Right forelimb (tissue), 1 donor: ENCODE results near the gene SLC9A3.
A peak's percentile ranks its signal among the peaks of the same experiment; 100 is the strongest.

ENCODE experiments used
- DNase-seq: peaks from one replicate; pipeline ENCODE4 v3.0.0-alpha.2; 2018

SLC9A3 gene

DNA sequence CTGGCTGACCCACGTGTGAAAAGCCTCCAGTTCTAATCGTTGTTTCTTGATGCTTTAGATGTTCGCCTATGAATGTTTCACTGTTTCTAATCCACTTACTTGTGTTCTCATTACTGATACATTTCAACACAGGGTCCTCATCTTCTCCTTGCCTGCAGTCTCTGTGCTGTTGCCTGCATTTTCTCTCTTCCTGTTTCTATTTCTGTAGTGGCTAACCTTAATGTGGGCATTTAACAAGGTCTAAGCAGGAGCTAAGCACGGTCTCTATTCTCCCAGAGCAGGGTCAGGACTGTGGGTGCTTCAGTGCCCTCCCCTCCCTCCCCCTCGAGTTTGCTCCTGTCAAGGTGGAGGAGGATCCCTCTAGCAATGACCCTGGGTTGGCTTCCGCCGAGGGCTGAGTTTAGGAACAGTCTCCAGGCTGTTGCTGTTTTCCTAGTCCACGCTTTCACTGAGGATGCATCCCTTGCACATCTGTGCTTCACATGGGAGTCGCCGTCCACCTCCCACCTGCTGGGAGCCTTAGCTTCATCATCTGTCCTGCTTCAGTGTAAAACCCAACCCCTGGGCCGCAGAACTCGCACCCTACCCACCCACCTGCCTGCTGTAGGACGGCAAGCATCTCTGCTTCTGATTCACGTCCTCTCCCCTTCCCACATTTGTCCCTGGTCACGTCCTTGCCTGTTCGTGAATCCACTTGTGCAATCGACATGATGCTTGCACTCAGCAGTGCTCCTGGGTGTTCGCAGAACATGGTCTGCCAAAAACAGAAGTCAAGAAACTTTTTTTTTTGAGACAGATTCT lies 83.6 kb downstream of the SLC9A3 start:
- DNase-seq: peak; percentile 30

DNA sequence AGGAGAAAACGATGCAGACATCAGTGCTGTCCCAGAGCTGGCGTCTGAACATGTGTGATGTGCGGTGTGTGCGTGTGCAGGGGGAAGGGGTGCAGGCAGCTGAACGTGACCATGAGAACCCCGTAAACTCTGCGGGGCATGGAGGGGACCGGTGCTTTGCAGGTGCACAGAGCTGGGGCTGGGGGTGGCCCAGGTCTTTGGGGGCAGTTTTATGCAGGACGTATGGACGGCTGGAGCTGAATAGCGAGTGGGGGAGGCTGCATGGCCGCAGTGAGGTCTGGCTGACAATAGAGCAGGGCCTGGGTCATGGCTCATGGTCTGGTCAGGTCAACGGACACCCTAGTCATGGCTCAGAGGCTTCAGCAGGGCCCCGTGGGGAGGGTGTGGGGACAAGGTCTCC lies 84.6 kb downstream of the SLC9A3 start:
- DNase-seq: peak; percentile 23

DNA sequence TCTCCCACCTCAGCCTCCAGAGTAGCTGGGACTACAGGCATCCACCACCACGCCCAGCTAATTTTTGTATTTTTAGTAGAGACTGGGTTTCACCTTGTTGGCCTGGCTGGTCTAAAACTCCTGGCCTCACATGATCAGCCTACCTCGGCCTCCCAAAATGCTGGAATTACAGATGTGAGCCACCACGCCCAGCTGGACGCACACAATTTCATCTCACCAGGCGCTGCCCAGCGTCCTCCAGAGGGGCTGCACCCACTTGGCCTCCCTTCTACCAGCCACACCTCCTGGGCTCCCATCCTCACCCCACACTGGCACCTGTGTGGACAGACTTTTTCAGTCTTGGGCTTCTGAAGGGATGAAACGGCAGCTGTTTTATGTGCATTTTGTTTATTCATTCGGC lies 85.1 kb downstream of the SLC9A3 start:
- DNase-seq: peak; percentile 17

DNA sequence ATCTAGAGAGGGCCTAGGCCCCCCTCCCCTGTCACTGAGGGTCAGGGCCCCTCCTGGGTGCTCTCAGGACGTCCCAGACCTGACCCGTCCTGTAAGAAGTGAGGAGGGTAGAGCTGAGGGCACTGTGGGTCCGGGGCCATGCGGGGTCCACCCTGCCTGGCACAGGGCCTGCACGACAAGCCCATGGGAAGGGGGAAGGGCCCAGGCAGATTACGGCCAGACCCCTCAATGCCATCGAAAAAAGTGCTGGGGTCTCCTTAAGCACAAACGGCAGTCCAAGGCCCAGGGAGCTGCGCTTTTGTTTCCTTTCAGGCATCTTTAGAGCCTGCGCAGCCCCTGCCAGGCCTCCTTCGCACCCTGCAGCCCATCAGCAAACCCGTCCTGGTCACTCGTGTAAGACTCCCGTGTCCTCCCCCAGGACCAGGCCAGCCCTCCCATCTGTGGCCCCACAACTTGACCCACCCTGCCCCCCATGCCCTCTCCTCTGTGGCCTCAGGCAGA lies 85.7 kb downstream of the SLC9A3 start:
- DNase-seq: peak; percentile 36

DNA sequence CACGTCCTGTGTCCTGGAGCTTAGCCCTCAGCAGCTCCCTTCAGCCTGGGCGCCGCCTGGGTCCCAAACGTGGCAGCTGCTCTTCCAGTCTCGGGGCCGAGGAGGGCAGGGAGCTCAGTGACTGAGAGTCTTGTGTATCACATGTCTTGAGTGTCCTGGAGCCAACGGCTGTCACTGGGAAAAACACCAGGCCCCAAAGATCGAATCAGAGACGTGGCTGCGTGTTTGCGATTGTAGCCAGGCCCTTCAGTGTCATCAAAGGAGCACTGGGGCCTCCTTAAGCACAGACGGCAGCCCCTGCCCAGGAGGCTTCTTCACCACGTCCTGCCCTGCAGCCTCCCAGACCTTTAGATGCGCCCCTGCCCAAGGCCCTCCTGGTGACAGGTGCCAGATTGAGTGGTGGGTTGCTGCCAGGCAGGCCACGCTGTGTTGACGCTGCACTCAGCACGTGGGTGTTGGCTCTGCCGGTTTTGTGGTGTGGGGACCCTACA lies 86.9 kb downstream of the SLC9A3 start:
- DNase-seq: peak; percentile 35

DNA sequence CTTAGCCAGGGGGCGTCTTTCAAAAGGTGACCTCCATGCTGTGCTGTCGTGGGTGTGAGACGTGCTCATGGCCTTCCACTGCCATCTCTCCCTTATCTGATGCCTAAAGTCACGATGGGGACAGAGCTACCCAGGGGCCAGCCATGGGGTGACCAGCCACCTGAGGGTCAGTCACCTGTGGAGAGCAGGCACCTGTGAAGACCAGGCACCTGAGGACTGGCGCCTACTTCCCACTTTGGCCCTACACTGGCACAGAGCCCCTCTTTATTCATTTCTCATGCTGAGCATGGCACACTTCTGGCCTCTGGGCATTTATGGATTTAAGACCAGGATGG lies 87.6 kb downstream of the SLC9A3 start:
- DNase-seq: no peak

DNA sequence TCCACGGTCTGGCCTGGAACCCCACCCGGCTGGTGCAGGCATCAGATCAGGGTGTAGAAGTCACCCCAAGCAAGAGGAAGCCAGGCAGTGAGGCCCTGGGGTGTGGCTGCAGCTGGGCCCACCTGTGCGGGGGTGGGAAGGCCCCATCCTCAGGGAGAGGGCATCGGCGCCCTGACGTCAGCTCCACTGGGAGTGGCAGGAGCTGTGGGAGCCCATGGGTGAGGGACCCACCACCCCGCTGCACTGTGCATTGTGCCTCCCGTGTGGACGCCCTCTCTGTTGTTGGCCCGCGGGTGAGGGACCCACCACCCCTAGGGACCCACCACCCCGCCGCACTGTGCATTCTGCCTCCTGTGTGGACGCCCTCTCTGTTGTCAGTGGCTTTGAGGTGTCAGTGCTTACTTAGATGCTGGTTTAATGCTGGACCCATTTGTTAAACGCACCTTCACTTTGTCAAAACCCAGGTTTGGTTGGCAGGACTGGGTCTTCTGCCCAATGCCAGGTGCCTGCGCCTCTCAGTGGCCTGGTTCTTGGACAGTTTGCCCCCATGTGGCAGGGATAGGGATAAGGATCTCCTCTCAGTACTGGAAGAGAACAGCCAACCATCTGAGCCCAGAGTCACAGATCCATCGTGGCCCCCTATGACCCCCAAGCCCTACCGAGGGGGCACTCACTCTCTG lies 88.1 kb downstream of the SLC9A3 start:
- DNase-seq: peak; percentile 37

DNA sequence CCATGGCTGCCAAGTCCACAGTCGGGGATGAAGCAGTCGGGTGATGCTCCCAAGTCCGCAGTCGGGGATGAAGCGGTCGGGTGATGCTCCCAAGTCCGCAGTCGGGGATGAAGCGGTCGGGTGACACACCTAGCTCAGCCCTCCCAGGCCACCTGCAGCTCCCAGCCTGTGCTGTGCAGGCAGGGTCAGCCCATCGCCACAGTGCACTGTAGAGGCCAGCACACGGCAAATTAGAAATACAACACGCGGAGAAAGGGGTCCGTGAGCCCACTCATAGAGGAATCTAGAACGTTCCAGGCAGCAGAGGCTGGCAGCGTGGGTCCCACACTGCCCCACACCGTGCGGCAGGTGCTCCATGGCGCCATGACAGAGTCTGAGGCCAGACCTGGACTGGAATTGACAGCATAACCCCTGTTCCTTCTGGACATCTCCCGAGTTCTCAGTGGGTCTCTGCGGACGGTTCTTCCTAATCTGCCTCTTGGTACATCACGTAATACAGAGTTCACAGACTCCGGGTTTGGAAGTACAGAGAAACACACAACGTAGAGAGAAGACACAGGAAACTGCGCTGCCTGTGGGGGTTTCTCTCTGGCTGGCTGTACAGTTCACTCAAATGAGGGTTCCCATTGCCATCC lies 89.0 kb downstream of the SLC9A3 start:
- DNase-seq: no peak

DNA sequence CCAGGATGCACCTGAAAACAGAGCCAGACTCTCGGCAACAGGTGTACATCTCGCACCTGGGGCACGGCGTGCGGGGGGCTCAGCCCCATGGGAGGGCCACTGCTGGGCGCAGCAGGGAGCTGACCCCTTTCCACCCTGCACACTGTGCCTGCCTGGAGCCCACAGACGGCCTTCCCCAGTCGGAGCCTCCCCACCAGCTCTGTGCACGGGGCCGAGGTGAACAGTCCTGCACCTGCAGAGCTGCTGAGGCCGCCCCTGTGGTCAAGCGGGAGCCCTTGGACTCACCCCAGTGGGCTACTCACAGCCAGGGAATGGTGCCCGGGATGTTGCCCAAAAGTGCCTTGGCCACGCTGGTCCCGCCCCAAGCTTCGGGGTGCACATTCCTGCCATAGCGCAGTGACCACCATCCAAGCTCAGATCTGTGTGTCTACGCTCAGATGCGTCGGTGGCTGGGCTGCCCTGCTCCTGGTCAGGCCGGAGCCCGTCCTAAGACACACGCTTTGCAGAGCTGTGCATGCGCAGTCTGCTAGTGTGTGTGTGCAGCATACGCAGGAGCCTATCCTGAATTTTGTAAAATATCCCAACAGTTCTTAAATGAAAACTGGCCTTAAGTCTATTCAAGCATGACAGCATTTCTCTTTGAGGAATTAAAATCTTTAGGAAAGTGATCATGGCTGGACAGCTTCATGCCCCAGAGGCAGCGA lies 89.7 kb downstream of the SLC9A3 start:
- DNase-seq: no peak

DNA sequence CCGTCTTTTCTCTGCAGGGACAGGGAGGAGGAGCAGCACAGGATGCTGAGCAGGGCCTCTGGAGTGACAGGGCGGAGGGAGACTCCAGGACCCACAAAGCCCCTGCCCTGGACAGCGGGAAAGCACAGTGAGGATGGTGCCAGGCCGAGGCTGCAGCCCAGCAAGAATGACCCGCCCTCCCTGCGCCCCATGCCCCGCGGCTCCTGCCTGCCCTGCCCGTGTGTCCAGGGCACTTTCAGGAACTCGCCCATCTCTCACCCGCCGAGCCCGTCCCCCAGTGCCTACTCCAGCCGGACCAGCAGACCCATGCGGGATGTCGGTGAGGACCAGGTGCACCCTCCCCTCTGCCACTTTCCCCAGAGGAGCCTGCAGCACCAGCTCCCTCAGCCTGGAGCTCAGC lies 90.4 kb downstream of the SLC9A3 start:
- DNase-seq: no peak

DNA sequence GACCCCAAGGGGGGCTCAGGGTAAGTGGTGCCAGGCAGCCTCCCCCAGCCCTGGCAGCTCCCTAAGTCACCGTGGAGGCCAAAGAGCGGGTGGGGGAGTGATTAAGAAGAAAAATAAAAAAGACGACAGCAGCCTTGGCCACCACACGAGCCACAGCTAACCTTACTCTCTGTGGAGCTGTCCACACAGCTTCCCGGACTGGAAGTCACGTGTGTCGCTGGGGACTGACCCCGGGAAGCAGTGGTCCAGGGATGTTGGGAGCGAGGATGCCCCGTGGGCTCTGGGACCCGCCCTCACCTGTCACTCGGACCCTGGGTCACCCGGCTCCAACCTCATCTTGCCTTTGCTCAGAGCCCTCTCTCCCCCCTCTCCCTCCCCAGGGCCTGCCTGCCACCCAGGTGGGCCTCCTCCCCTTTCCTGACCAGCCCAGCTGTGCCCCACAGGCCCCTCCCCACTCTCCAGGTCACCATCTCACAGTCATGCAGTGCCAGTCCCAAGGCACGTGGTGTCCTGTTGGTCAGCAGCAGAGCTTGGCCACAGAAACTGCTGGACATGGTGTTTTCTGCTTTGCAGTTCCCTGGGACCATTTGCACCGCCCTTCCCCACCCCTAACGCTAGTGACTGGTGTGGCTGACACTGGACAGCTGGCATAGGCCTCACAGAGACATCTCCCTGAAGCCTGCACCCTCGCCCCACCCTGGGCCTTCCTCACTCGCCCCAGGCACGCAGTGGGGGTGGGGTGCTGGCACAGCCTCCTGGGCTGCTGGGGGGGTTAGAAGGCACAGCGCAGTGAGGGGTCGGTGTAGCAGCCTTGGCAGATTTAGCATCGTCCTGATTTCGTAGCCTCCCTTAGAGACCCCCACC lies 91.1 kb downstream of the SLC9A3 start:
- no peak for DNase-seq

DNA sequence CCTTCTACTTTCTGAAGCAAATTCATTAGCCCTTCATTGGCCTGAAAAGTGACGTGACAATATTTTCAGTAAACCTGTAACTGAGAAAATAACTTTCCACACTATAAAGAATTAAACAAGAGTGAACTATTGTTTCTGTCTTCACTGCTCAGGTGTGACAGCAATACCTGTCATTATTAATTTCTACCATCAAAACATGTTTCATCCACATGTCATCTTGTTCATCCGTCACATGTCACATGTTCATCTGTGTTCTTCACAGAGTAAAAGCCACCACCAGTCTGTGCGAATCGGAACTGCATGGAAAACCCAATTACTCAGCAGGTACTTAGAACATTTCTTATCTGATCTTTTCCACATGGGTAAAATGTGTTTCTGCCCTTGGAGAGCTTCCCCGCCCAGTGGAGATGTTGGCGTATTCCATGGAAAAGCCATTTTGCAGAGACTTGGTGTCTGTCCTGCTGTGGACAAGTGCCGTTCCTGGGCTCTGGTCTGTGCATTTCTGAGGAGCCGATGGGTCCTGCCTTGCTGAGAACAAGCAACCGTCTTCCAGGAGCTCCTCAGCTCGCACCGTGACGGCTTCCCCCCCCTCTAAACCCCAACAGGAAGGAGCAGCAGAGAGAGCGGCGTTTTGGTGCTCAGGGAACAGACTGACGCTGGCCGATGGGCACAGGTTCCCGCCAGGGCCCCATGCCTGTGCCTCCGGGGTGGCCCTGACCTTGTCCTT lies 91.9 kb downstream of the SLC9A3 start:
- no peak for DNase-seq

DNA sequence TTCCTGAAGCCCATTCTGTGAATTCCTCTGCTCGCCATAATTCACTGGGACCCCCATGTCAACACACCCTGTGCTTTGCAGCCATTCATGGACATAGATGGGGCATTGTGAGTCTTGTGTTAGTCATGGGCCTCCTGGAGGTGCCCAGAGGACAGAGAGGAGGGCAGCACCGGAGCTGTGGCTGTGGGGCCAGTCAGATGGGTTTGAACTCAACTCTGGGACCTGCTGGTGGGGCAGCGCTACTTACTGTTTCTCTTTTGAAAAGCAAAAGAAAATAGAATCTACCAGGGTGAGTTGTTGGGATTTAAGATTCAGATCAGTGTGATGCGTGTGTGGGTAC lies 92.6 kb downstream of the SLC9A3 start:
- DNase-seq: no peak

DNA sequence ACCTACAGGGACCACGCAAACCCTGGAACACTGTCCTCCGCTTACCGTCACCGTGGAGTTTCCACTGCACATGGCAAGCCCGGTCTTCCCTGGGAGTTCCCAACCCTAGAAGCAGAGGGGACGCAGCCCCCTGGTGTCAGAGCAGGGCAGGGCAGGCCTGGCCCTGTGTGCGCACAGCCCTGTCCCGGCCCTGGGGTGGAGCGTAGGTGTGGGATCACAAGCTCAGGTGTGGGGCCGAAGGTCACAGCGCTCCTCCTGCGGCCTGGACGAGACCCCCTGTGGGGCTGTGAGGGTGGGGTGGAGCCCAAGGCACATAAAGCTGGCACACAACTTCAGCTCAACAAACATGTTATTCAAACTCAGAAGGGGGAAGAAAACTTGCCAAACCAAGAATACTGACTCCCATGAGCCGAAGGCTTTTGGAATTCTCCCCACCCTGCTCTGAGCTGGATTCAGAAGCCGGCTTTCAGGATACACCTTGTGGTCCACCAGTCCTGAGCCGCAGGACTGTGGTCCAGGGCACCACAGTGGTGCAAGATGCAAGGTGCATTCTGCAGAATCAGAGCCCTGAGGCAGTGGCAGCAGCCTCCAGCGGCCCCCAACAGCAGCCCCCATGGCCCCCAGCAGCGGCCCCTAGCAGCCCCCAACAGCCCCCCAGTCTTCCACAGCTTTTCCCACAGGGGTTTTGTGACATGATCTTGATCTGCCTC lies 93.1 kb downstream of the SLC9A3 start:
- DNase-seq: peak; percentile 73

DNA sequence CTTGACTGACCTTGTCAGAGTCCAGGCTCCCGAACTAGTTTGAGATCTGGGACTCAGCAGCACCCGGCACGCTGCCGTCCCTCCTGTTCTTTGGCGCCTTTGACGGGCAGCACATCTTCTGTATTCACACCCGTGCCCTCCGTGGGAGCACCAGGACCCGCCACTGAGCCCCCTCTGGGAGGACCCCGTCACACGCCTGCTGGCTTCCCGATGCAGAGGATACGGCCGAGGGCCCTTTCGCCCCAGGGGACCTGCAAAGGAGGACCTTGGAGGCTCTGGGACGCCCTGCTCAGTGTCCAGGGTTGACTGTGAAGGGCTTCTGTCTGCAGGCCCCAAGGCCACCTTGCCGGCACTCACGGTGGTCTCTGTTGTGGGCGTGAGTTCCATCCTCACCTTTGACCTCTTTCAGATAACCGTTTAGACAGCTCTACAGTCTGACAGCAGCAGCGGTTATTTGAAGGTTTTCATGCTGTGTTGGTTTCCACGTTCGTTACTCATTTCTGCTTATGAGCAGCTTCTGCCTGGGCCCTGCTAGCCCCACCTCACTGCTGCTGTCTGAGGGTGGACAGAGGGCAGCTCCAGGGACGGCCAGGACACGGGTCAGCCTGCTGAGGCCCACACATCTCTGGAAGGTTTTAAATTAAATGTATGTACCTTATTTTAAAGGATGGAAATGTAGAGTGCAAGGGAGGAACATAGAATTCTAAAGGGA lies 93.9 kb downstream of the SLC9A3 start:
- no peak for DNase-seq

DNA sequence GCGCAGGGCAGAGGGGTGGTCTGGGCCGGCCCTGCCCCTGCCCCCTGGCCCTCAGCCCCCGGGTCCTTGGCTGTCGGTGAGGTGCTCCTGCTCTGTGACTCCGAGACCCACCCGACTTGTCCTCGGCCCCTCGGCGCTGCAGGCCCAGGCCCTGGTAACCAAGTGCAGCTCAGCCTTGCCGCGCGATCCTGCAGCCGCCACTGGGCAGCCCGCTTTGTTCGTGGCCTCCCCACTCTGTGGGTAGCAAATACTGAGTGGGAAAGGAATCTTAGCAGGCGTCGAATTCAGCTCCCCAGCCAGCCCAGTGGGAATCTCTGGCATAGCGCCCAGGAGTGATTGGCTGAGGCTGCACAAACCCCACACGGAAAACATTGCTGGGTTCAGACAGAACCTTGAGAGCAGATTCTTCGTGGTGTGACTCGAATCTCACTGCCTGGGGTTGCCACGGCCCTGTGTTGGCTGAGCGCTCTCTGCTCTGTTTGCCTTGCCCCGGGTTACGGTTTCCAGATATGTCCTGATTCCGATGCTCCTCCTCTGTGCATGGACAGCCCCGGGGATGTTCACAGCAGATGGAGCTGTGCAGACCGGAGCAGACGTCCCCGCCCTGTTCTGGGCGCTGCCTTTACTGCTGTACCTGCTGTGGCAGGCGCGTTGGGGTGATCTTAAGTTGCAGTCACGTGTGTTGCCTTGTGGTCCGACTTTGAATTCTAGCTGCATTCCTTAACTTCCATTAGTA lies 94.6 kb downstream of the SLC9A3 start:
- peak; percentile 84 for DNase-seq

DNA sequence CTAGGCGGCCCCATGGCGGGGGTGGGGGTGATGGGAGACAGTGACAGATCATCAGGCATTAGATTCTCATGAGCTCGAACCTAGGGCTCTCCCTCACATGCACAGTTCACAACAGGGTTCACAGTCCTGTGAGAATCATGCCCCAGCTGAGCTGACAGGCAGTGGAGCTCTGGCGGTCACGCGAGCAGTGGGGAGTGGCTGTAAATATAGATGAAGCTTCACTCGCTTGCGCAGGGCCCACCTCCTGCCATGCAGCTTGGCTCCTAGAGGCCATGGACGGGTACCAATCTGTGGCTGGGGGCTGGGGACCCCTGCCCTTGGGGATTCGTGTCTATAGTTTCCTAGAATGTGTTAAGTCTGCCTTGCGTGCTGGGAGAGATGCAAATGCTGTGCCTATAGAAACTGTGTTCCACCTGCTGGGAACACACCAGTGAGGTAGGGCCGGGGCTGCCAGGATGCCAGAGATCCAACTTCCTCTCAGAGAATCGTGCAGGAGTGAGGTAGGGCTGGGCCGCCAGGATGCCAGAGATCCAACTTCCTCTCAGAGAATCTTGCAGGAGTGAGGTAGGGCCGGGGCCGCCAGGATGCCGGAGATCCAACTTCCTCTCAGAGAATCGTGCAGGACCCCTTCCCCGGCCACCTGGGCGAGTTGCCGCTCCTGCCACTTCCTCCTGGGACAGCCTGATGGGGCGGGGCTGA lies 95.3 kb downstream of the SLC9A3 start:
- DNase-seq: no peak

DNA sequence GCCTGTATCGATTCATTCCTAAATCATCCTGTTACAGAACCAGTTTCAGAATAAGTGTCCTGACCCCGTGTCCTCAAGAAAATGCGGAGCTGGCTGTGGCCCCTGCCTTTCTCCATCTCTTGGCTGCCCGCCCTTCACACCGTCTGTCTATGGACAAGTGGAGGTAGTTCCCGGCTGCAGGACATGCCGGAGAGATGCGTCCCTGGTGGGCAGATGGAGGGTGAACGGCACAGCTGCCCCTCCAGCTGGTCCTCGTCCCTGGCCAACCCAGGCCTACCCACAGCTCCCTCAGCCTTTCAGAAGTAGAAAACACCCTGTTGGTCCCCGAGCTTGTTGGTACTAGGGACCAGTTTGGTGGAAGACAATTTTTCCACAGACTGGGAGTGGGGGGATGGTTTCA lies 96.0 kb downstream of the SLC9A3 start:
- DNase-seq: no peak
